PC-3 (cell line): Measurements from ENCODE around the gene SLC15A3. TPM values are rescaled to one million over a fixed set of nuclear protein-coding genes. Genes with fewer than 3 reads are reported as not detected.

Experiments
- ATAC-seq: fragments of 200-7000 bp; cut with Tn5 transposase; 2 replicates; pipeline ENCODE4 v1.9.1; 2020; ENCODE audit warnings: mild to moderate bottlenecking, moderate library complexity
- BruUV-seq: library from RNA; stranded (reverse); fragments of 400-500 nt; replicated peaks from 2 replicates; lab custom pipeline; 2021; lab: Mats Ljungman, UMichigan
- CTCF ChIA-PET: fragments of 300-600 bp; sonication (Branson Sonifier 250); formaldehyde crosslinking; loops from one replicate; lab custom pipeline; 2022; ENCODE audit warnings: antibody characterized with exemption; lab: Charles Lee
- POLR2A ChIA-PET: fragments of 300-600 bp; sonication (Branson Sonifier 250); formaldehyde crosslinking; loops from one replicate; lab custom pipeline; 2022; ENCODE audit warnings: antibody characterized with exemption; ENCODE audit not compliant: unreplicated experiment; lab: Charles Lee
- DNase-seq: peaks from one replicate; pipeline ENCODE4 v3.0.0-alpha.2; 2015
- H2AFZ ChIP-seq: fragments of 300-600 bp; sonication (generic); 2 replicates; pipeline ENCODE4 v1.6.0; 2016; ENCODE audit warnings: antibody characterized with exemption, low read length
- H3F3A ChIP-seq: fragments of 300-600 bp; sonication (generic); one replicate; pipeline ENCODE4 v1.6.0; 2017; ENCODE audit warnings: antibody characterized with exemption, low read length, control low read depth, mild to moderate bottlenecking; ENCODE audit not compliant: unreplicated experiment
- H3K27ac ChIP-seq: fragments of 300-600 bp; sonication (generic); 2 replicates; pipeline ENCODE4 v1.5.1; 2016; ENCODE audit warnings: mild to moderate bottlenecking, low read length
- H3K27me3 ChIP-seq: fragments of 300-600 bp; sonication (generic); 2 replicates; pipeline ENCODE4 v1.6.1; 2016; ENCODE audit warnings: low read length, mixed read lengths
- H3K36me3 ChIP-seq: fragments of 300-600 bp; sonication (generic); 2 replicates; pipeline ENCODE4 v1.6.1; 2016; ENCODE audit warnings: low read depth, mixed run types, low read length, mixed read lengths
- H3K4me1 ChIP-seq: fragments of 300-600 bp; sonication (generic); 2 replicates; pipeline ENCODE4 v1.5.1; 2016; ENCODE audit warnings: low read length; ENCODE audit not compliant: insufficient read depth
- H3K4me2 ChIP-seq: fragments of 300-600 bp; sonication (generic); 2 replicates; pipeline ENCODE4 v1.6.0; 2016; ENCODE audit warnings: low read length
- H3K4me3 ChIP-seq: fragments of 300-600 bp; sonication (generic); 2 replicates; pipeline ENCODE4 v1.5.1; 2016; ENCODE audit warnings: mild to moderate bottlenecking, low read length, mixed read lengths
- H3K79me2 ChIP-seq: fragments of 300-600 bp; sonication (generic); 2 replicates; pipeline ENCODE4 v1.6.1; 2017; ENCODE audit warnings: low read length, mixed read lengths
- H3K9ac ChIP-seq: fragments of 300-600 bp; sonication (generic); 2 replicates; pipeline ENCODE4 v1.6.0; 2016; ENCODE audit warnings: mild to moderate bottlenecking, low read length
- H3K9me2 ChIP-seq: fragments of 300-600 bp; sonication (generic); replicated peaks from 2 replicates; pipeline ENCODE4 v1.6.1; 2016; ENCODE audit warnings: mixed run types, low read length, mixed read lengths
- H3K9me3 ChIP-seq: fragments of 300-600 bp; sonication (generic); 2 replicates; pipeline ENCODE4 v1.6.1; 2016; ENCODE audit warnings: low read length, mixed read lengths
- H4K20me1 ChIP-seq: fragments of 300-600 bp; sonication (generic); 2 replicates; pipeline ENCODE4 v1.6.1; 2016; ENCODE audit warnings: low read length, mixed read lengths
- CTCF ChIP-seq: fragments of 300-600 bp; sonication (generic); conservative IDR thresholded peaks from 2 replicates; pipeline ENCODE4 v1.5.1; 2017; ENCODE audit warnings: antibody characterized with exemption, low read depth, mild to moderate bottlenecking, low read length
- EZH2 ChIP-seq: fragments of 300-600 bp; sonication (generic); IDR thresholded peaks from one replicate; pipeline ENCODE4 v1.6.1; 2017; ENCODE audit warnings: antibody characterized with exemption, mild to moderate bottlenecking, low read length; ENCODE audit not compliant: unreplicated experiment
- EZH2phosphoT487 ChIP-seq: fragments of 300-600 bp; sonication (generic); IDR thresholded peaks from 2 replicates; pipeline ENCODE4 v1.6.1; 2018; ENCODE audit warnings: mild to moderate bottlenecking, antibody characterized with exemption, low read length, borderline replicate concordance
- intact Hi-C: fragments of 100-400 bp; cut with micrococcal nuclease; formaldehyde crosslinking; loops from 2 replicates; pipeline ENCODE4 v1.9.0; 2023
- total RNA-seq: library from RNA; depleted of rRNA; stranded (reverse); fragments of >200 nt; gene quantifications from 2 replicates; pipeline ENCODE4 v1.2.3, GENCODE V29; 2014

The SLC15A3 gene
- total RNA-seq, 1 experiment from 2014 or later = not detected

- ChIA-PET CTCF (no interaction called here), POLR2A (no interaction called here)
- Histone ChIP-seq H3K4me2 (peak overlapping the region; percentile 9), H3K27me3 (peaks cover 26% of the 10 kb centered on the region), H3K9me3 (no peaks in the 10 kb centered on the region), H3K4me1 (peaks cover 11% of the 10 kb centered on the region; the same call in 1 of the 2 replicates), H3K79me2 (no peaks in the 10 kb centered on the region), H4K20me1 (no peaks in the 10 kb centered on the region), H3K36me3 (no peaks in the 10 kb centered on the region), H3K27ac (no peak overlapping the region), H3K4me3 (no peak overlapping the region), H2AFZ (no peak overlapping the region), H3K9ac (no peak overlapping the region), H3F3A (no peaks in the 10 kb centered on the region), H3K9me2 (no peaks in the 10 kb centered on the region)
- ATAC-seq (peak; percentile 53), DNase-seq (no peak)
- TF ChIP-seq EZH2phosphoT487 = no peak
- no peak for TF ChIP-seq CTCF
- no peak for TF ChIP-seq EZH2
- intact Hi-C loops = no loop called here
- no TSS peak for BruUV-seq
Measured at GRCh38 chr11:60994541-60995080, 42.6 kb upstream of the SLC15A3 start.

- H4K20me1 ChIP-seq = no peaks in the 10 kb centered on the region
- intact Hi-C loops = no loop called here
- H3K27me3 ChIP-seq = peaks cover 31% of the 10 kb centered on the region
- H3K4me1 ChIP-seq = peaks cover 11% of the 10 kb centered on the region; the same call in 1 of the 2 replicates
- ATAC-seq (no peak; the same call in 1 of the 2 replicates), DNase-seq (no peak)
- H3F3A ChIP-seq = no peaks in the 10 kb centered on the region
- H2AFZ ChIP-seq = 0 out of 2 replicates have a peak overlapping the region, but pooled peaks have one; percentile 24
- H3K4me3 ChIP-seq = no peak overlapping the region
- ChIA-PET POLR2A (no interaction called here), CTCF (no interaction called here)
- H3K4me2 ChIP-seq = no peak overlapping the region
- no peak overlapping the region for H3K9ac ChIP-seq
- H3K9me3 ChIP-seq = no peaks in the 10 kb centered on the region
- no peaks in the 10 kb centered on the region for H3K9me2 ChIP-seq
- TF ChIP-seq CTCF = no peak
- TF ChIP-seq EZH2phosphoT487 = no peak
- TF ChIP-seq EZH2 = no peak
- no peak overlapping the region for H3K27ac ChIP-seq
- no peaks in the 10 kb centered on the region for H3K79me2 ChIP-seq
- no TSS peak for BruUV-seq
- no peaks in the 10 kb centered on the region for H3K36me3 ChIP-seq
Measured at GRCh38 chr11:60993615-60994014, 41.6 kb upstream of the SLC15A3 start.

- Histone ChIP-seq H3K27me3 (peaks cover 33% of the 10 kb centered on the region), H3K9ac (no peak overlapping the region), H3K4me3 (no peak overlapping the region), H3K79me2 (no peaks in the 10 kb centered on the region), H3K27ac (no peak overlapping the region), H2AFZ (no peak overlapping the region), H3F3A (no peaks in the 10 kb centered on the region), H3K9me2 (no peaks in the 10 kb centered on the region), H3K4me2 (no peak overlapping the region), H3K4me1 (peaks cover 11% of the 10 kb centered on the region; the same call in 1 of the 2 replicates), H3K9me3 (no peaks in the 10 kb centered on the region), H3K36me3 (no peaks in the 10 kb centered on the region), H4K20me1 (no peaks in the 10 kb centered on the region)
- ChIA-PET POLR2A (no interaction called here), CTCF (no interaction called here)
- no peak for TF ChIP-seq EZH2phosphoT487
- TF ChIP-seq CTCF = no peak
- no peak for TF ChIP-seq EZH2
- no peak for ATAC-seq
- BruUV-seq = no TSS peak
- intact Hi-C loops = no loop called here
- no peak for DNase-seq
Measured at GRCh38 chr11:60992842-60993409, 41.0 kb upstream of the SLC15A3 start.
